Activated naive CD8-positive, alpha-beta T cell treated with anti-CD3 and anti-CD28 coated beads for 36 hours (primary cell): Measurements from ENCODE around the gene PLP2. TPM values are rescaled to one million over a fixed set of nuclear protein-coding genes. Genes with fewer than 3 reads are reported as not detected.
"Not testable (repeated sequence)": the region's sequence is repeated elsewhere in the genome, so short reads cannot be mapped to it uniquely, and the experiment has no call there.

Experiments used
- DNase-seq: peaks from one replicate; pipeline ENCODE4 v3.0.0; 2021
- H3K27ac Mint-ChIP-seq: one replicate; pipeline ENCODE4 v1.8.0; 2022; ENCODE audit warnings: mild to moderate bottlenecking, moderate library complexity, mixed read lengths
- H3K27me3 Mint-ChIP-seq: one replicate; pipeline ENCODE4 v1.8.0; 2022; ENCODE audit warnings: mild to moderate bottlenecking, mixed read lengths
- H3K36me3 Mint-ChIP-seq: one replicate; pipeline ENCODE4 v1.8.0; 2021; ENCODE audit warnings: mild to moderate bottlenecking, mixed read lengths
- H3K4me1 Mint-ChIP-seq: one replicate; pipeline ENCODE4 v1.8.0; 2021; ENCODE audit warnings: mixed read lengths
- H3K4me3 Mint-ChIP-seq: one replicate; pipeline ENCODE4 v1.8.0; 2022; ENCODE audit warnings: mild to moderate bottlenecking, moderate library complexity, mixed read lengths
- H3K9me3 Mint-ChIP-seq: one replicate; pipeline ENCODE4 v1.8.0; 2022; ENCODE audit warnings: mixed read lengths
- total RNA-seq, 2 experiments: library from RNA; stranded (reverse); gene quantifications; one replicate each; pipeline ENCODE4 v1.2.3, GENCODE V29; 2021

PLP2 gene
- total RNA-seq, 2 experiments from 2014 or later: 46.8 to 48.2 TPM

DNA sequence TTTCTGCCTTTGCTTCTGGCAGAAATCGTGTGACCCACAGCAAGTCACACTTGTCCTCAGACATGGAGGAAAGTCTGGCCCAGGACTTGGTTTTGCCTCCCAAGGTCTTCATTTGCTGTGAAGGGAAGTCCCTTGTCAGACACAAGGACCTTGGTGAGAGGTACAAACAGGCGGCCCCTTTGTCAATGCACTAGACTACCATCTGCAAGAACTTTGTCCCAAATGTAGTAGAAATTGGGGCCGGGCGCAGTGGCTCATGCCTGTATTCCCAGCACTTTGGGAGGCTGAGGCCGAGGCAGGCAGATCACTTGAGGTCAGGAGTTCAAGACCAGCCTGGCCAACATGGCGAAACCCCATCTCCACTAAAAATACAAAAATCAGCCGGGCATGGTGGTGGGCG lies 1.8 kb downstream of the PLP2 start:
- H3K9me3 Mint-ChIP-seq, H3K27ac Mint-ChIP-seq, H3K27me3 Mint-ChIP-seq, DNase-seq: not testable (repeated sequence)
- H3K4me3 Mint-ChIP-seq: peak overlapping the region; percentile 82
- H3K36me3 Mint-ChIP-seq: peaks cover 19% of the 10 kb centered on the region
- H3K4me1 Mint-ChIP-seq: peaks cover 17% of the 10 kb centered on the region

DNA sequence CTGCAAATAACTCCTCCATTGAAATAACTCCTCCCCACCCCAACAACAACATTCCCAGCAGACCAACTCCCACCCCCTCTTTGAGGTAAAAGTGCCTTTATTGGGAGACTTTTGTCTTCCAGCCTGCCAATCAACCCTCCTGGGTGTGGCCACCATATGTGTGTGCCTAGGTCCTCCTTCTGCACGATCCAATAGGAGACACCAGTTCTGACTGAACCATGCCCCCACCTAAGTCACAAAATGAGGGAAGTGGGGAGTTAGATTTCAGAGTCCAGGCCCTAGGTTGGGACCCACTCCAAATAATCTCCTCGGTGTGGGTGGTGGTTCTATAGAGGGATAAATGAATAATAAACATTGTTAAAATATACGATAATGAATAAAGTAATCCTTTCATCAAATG lies 3.0 kb downstream of the PLP2 start:
- Mint-ChIP-seq H3K27ac (no peak overlapping the region), H3K4me3 (no peak overlapping the region), H3K9me3 (no peaks in the 10 kb centered on the region), H3K36me3 (peaks cover 19% of the 10 kb centered on the region), H3K4me1 (peaks cover 13% of the 10 kb centered on the region), H3K27me3 (no peaks in the 10 kb centered on the region)
- no peak for DNase-seq

DNA sequence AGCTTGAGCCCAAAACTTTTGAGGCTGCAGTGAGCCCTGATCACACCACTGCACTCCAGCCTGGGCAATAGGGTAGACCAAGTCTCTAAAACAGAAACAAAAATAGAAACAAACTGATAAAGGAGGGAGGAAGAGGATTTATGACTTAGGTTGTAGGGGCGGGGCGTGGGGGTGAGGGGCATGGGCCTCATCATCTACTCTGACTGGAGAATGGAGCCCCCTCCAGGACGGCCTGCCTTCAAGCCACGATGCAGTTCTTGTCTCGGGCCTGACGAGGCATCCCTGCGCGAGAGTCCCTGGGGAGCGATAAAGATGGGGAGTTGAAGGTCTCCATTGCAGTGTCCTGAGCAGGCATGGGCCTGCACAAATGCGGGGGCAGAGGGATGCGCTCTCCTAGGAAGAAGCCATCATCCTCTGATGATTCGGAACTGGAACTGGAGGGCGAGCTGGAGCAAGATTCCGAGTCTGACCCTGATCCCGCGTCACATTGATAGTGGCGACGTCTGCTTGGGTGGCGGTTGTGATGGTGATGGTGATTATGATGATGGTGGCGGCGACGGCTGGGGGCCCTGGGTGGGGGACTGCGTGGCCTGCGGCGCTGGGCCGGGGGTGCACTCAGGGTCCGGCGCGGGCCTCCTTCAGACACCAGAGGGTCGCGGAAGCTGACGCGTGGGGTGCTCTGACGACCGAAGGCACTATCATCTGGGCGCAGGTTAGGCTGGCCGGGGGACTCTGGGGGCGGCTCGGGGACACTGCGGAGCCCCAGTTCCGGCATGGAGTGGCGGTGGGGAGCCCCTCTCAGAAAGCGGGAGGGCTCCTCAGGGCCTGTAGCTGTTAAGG lies 4.0 kb downstream of the PLP2 start:
- Mint-ChIP-seq H3K4me3 (no peak overlapping the region), H3K4me1 (peaks cover 13% of the 10 kb centered on the region), H3K27ac (no peak overlapping the region), H3K36me3 (peaks cover 23% of the 10 kb centered on the region), H3K27me3 (no peaks in the 10 kb centered on the region), H3K9me3 (no peaks in the 10 kb centered on the region)
- DNase-seq: no peak

DNA sequence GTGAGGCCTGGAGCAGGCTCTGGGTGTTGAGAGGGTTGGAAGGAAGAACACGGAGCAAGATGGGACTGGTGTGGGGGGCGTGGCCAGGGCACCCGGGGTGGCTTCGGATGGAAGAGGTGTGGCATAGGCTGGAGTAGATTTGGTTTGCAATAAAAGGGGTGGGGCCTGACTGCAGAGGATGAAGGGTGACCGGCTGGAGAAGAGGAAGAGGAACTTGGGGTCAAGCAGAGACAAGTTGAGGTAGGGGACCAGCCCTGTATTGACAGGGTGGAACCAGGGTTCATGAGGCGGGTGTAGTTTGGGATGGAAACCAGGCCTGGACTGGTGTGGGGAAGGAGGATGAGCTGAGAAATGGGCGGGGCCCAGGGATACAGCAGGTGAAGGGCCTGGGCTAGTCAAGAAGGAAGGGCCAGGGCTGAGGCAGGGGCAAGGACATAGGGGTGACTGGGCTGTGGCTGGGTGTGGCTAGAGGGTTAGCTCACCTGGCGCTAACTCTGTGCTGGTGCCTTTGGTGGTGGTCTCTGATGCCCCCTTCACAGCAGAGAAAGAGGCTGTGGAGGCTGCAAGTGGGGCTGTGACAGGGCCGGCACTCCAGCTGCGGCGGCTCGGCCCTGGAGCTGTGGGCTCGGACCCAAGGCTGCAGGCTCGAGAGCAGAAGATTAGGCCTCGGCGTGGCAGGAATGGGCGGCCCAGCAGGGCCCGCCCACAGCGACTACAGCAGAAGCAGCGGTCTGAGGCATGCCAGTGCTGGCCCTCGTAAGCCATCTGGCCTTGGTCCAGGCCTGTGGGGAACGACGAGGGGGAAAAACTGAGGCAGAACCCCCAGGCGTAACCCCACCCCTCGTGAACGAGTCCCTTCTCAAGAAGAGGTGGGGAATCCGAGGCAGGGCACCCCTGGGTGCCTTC lies 5.0 kb downstream of the PLP2 start:
- Mint-ChIP-seq H3K4me3 (no peak overlapping the region), H3K27me3 (no peaks in the 10 kb centered on the region), H3K27ac (no peak overlapping the region), H3K36me3 (peaks cover 25% of the 10 kb centered on the region), H3K9me3 (no peaks in the 10 kb centered on the region), H3K4me1 (peaks cover 13% of the 10 kb centered on the region)
- no peak for DNase-seq

DNA sequence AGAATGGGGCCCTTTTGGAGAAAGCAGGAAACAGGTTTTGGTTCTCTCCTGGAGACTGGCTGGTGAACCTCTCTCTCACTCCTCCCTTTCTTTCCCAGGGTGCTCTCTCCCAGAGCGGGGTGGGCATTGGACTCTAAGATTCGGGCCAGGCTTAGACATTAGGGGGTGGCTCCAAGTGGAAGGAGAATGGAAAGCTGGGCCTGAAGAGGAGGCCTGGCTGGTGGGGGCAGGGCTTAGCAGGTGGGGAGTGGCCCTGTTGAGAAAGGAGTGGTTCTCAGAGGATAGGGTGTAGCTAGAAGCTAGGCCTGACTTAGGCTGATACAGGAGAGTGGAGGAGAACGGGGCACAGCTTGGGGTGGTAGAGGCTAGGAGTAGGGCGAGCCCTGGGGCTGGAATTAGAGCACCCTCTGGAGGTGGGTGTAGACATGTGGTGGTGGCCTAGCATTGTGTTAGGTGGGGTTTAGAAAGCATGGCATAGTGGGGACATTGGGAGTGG lies 5.7 kb downstream of the PLP2 start:
- Mint-ChIP-seq H3K4me3 (peak overlapping the region; percentile 29), H3K27ac (no peak overlapping the region), H3K36me3 (peaks cover 27% of the 10 kb centered on the region)

DNA sequence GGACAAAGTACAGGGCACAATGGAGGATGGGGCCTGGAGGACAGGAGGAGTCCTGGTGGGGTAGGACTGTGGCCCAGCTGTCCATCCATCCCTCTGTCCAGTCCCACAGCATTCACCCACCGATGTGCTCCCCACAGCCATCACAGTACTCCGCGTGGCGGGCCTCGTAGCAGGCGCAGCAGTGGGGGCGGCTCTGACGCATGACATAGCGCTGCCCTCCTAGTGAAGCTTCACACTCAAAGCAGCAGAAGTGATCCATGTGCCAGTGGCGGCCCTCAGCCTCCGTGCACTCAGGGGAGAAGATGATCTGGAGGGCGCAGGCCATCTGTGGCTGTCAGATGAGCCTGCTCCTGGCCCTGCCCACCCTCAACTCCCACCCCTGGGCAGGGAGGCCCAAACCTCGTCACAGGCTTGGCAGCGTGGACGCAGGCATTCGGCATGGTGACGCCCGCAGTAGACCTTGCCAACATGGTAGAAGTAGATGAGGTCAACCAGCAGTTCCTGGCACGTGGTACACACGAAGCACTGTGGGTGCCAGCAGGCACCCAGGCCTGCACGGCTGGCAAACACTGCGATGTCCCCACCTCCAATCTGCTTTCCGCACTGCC lies 6.3 kb downstream of the PLP2 start:
- Mint-ChIP-seq H3K27ac (no peak overlapping the region), H3K27me3 (no peaks in the 10 kb centered on the region), H3K4me3 (peak overlapping the region; percentile 29), H3K36me3 (peaks cover 27% of the 10 kb centered on the region), H3K4me1 (peaks cover 8% of the 10 kb centered on the region), H3K9me3 (no peaks in the 10 kb centered on the region)
- no peak for DNase-seq

More for the DNA sequence above, 5.7 kb downstream of the PLP2 start:
- H3K4me1 Mint-ChIP-seq: peaks cover 13% of the 10 kb centered on the region
- H3K27me3 Mint-ChIP-seq: no peaks in the 10 kb centered on the region
- no peak for DNase-seq
- H3K9me3 Mint-ChIP-seq: no peaks in the 10 kb centered on the region

DNA sequence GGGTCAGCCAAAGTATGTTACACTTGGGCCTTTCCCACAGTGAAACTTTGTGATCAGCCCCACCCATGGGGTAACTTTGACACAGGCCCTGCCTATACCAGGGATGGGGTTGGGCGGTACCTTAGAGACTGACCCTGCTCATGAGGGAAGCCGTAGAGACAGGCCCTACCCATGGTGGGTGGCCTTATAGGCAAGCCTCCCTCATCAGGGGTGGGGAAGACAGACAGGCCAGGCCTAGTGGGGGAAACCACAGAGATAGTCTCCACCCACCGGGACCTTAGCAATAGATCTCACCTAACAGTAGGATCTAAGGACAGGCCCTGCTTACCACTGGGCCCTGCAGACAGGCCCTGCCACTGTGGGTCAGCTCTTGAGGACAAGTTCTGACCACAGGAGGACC lies 6.8 kb downstream of the PLP2 start:
- Mint-ChIP-seq H3K4me3 (no peak overlapping the region), H3K27me3 (no peaks in the 10 kb centered on the region), H3K4me1 (peaks cover 6% of the 10 kb centered on the region), H3K9me3 (no peaks in the 10 kb centered on the region), H3K36me3 (peaks cover 27% of the 10 kb centered on the region), H3K27ac (no peak overlapping the region)
- no peak for DNase-seq

DNA sequence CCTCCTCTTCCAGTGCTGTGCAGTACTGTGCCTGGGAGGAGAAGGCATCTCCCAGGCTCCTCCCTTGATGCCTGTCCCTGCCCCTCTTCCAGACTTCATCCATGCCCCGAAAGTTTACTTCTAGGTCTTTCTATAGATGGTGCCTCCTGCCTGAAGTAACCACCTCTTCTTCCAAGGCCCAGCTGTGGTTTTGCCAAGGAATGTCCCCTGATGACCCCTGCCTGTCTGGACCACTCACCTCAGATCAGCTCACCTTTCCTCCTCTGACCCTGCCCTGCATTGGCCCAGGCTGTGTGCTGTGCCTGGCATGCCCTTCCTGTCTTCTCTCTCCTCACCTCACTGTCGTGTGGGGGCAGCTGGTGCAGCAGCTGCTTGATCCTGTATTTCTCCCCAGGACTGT lies 7.7 kb downstream of the PLP2 start:
- H3K36me3 Mint-ChIP-seq: peaks cover 28% of the 10 kb centered on the region
- no peak for DNase-seq
- H3K27ac Mint-ChIP-seq: no peak overlapping the region
- no peak overlapping the region for H3K4me3 Mint-ChIP-seq
- no peaks in the 10 kb centered on the region for H3K9me3 Mint-ChIP-seq
- H3K27me3 Mint-ChIP-seq: no peaks in the 10 kb centered on the region
- H3K4me1 Mint-ChIP-seq: peaks cover 7% of the 10 kb centered on the region

DNA sequence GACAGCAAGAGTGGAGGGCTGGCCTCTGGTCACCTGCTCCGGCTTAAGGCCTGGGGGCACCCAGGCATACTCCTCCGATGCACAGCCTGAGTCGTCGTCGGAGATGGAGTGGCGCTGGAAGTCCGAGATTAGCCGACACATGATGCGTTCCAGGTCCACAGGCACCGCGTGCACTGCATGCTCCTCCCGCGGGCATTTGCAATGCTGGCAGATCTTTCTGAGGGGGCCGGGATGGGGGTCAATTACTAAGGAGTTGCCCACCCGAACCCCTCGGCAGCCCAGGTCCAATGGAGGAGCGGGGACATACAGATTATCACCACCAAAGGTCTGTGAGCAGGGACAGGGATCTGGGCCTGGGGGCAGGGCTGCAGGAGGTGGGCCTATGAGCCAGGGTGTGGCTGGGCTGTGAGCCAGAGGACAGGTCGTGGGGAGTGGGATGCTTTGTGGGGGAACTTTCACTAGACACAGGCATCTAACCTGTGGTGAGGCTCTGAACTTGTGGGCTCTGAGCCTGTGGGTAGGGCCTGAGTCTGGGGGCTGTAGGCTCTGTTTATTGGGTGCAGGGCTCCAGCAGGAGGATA lies 12.1 kb downstream of the PLP2 start:
- Mint-ChIP-seq H3K4me1 (peaks cover 8% of the 10 kb centered on the region), H3K27ac (no peak overlapping the region), H3K27me3 (no peaks in the 10 kb centered on the region), H3K4me3 (peak overlapping the region; percentile 90), H3K36me3 (peaks cover 13% of the 10 kb centered on the region), H3K9me3 (no peaks in the 10 kb centered on the region)
- no peak for DNase-seq

DNA sequence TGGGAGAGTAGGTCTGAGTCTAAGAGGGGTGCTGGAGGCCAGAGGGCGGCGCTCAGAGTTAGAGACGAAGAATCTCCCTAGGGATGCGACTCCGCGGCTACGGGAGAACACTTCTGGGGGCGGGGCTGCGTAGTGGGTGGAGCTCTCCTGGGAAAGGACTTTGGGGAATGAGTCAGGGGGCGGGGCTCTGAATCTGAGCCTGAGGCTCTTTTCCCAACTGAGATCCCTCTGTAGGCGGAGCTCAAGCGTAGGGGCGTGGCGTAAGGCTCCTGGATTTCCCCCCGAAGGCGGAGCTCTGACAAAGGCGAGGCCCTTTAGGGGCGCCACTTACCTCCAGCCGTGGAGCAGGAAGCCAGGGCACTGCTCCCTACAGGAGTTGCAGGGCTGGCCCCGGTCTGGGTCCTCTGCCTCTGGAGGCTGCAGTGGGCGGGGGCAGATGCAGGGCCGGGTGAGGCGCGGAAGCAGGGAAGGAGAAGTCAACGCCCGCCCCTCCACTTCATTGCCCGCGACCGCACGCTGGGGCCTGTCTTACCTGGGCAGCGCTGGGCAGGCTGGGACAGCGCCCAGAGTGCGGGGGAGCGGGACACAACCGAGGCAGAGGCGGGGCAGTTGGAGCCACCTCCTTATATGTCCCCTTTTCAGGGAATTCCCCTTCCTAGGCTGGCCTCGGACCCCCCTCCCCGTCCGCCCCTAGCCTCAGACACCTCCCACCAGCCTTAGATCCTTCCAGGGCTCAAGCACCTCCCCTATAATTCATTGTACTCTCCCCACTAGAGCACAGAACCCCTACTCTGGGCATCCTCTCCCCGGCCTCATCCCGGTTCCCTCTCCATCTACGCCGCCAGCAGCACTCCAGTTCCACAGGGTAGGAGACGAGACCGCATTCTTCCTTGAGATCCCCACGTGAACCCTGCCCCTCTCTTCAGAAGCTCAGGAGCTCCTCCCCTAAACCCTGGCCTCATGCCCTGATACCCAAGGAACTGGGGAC lies 12.9 kb downstream of the PLP2 start:
- Mint-ChIP-seq H3K27ac (peak overlapping the region; percentile 86), H3K36me3 (peaks cover 13% of the 10 kb centered on the region), H3K27me3 (no peaks in the 10 kb centered on the region), H3K9me3 (no peaks in the 10 kb centered on the region), H3K4me1 (peaks cover 8% of the 10 kb centered on the region), H3K4me3 (peak overlapping the region; percentile 90)
- DNase-seq: peak; percentile 56

DNA sequence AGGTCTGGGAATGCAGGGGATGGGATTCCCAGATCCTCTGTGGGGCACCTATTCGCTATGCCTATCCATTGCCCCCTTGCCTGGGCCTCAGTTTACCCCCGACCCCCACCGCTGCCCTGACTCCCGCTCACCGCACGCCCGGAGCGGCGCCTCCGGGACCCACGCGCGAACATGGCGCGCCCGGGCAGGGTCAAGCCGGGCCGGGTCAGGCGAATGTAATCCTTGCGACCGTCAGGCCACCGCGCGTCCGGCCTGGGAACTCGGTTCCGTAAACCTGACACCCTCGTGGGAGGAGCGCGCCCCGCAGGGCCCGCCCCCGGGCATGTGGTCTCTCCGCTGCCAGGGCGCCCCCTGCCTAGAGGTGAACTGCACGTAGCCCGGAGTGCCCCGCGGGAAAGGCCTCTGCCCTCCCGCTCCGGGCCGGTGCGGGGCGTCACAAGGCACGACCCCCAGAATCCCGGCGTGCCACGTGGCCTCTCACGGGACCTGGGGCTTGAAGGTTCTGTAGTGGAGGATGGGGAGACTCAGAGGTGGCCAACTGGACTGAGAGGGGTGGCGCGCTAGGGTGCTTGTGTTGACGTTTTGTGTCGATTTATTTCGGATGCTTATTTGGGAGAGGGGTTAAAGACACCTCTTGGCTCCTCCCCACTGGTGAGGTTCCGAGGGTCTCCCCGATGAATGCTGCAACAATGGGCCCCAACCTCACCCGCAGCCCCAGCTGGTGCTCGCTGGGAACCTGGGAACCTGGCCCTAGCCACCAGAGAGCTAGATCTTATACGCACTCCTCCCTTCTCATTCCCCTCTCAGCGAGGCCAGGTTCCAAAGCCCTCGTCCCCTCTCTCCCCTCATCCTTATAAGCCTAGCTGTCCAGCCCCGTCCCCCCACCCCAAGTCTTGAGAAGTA lies 14.7 kb downstream of the PLP2 start, which contains the start of gene PRICKLE3:
PRICKLE3 (minus strand) TSS at position 249 of the 903 bp plus-strand sequence; CDS start at position 173, 76 bp downstream.
- peak within 1 kb of the TSS; percentile 90 for H3K4me3 Mint-ChIP-seq
- peaks cover 12% of the 10 kb centered on the region for H3K4me1 Mint-ChIP-seq
- peak within 1 kb of the TSS; percentile 86 for H3K27ac Mint-ChIP-seq
- H3K27me3 Mint-ChIP-seq: no peaks in the 10 kb centered on the region
- H3K36me3 Mint-ChIP-seq: peaks cover 7% of the 10 kb centered on the region
- DNase-seq: peak; percentile 78
- no peaks in the 10 kb centered on the region for H3K9me3 Mint-ChIP-seq

DNA sequence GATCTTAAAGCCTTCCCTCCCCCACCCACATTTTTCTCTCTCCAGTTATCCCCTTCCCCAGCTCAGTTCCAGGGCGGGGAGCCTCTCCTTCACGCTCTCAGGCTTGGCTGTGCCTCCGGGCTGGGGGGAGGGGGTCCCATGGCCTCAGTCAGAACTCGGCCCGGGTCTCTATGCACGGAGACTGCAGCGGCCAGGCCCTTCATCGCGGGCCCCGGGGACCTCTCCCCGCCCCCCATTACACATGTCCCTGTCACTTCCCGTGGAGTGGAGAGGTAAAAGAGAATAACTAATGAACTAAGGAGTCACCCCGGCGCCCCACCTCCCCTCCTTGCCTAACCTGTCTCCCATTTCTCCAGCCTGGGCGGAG lies 15.3 kb downstream of the PLP2 start:
- no peak for DNase-seq
- H3K27ac Mint-ChIP-seq: peak overlapping the region; percentile 82
- no peaks in the 10 kb centered on the region for H3K9me3 Mint-ChIP-seq
- H3K4me1 Mint-ChIP-seq: peaks cover 12% of the 10 kb centered on the region
- no peaks in the 10 kb centered on the region for H3K27me3 Mint-ChIP-seq
- H3K36me3 Mint-ChIP-seq: peaks cover 7% of the 10 kb centered on the region
- H3K4me3 Mint-ChIP-seq: peak overlapping the region; percentile 90

DNA sequence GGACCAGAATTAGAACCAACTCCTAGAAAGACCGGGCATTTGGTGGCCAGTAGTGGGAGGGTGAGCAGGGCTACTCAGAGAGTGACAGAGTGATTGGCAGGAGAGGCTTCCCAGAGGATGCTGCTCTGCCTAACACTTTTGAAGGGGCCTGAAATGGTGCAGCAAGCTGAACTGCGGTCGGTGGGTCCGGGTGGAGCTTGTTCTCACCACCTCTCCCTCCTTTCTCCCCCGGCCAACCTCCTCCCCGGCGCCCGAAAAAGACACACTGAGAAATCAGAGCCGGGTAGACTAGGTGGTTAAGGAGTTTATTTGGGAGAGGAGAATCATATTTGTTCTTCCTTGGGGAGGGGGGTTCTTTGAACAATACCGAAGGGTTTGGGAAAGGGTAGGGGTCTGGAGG lies 15.8 kb downstream of the PLP2 start:
- DNase-seq: no peak
- Mint-ChIP-seq H3K9me3 (no peaks in the 10 kb centered on the region), H3K27ac (no peak overlapping the region), H3K36me3 (peaks cover 5% of the 10 kb centered on the region), H3K27me3 (no peaks in the 10 kb centered on the region), H3K4me3 (no peak overlapping the region), H3K4me1 (peaks cover 14% of the 10 kb centered on the region)
